ENCODE measurements around the gene KLF17.

KLF17 gene

GRCh38 chr1:44118682-44119081 is at the start of gene KLF17:
TSS of gene KLF17 (plus strand) at chr1:44118821. CDS start at chr1:44118908, 87 bp downstream.
- no peak for DNase-seq

DNA sequence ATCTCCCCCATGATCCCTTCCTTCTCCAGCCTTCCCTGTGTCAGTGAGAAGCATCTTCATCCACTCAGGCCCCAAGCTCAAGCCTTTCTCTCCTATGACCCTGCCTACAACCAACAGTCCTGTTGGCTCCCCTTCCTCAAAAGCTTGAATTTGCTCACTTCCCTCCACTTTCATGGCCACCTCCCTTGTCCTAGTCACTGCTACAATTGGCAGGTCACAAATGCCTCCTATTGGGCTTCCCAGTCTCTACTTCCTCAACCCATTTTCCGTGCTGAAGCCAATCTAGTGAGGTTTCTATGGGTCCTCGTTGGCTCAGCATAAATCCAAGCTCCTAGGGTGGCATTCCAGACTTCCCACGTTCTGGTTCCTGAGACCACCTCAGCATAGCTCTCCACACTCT is 47.2 kb upstream of the KLF17 start:
- no peak for DNase-seq

DNA sequence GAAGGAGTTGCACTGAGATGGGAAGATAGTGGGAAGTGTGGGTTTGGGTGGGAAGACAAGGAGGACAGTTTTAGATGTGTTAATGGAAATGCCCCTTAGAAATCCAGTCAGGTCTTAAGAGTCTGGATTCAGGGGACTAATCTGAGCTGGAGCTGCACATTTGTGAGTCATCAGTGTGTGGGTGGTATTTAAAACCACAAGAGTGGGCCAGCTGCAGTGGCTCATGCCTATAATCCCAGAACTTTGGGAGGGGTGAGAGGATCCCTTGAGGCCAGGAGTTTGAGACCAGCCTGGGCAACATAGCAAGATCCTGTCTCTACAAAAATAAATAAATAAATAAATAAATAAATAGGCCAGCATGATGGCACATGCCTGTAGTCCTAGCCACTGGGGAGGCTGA is 46.4 kb upstream of the KLF17 start:
- no peak for DNase-seq

DNA sequence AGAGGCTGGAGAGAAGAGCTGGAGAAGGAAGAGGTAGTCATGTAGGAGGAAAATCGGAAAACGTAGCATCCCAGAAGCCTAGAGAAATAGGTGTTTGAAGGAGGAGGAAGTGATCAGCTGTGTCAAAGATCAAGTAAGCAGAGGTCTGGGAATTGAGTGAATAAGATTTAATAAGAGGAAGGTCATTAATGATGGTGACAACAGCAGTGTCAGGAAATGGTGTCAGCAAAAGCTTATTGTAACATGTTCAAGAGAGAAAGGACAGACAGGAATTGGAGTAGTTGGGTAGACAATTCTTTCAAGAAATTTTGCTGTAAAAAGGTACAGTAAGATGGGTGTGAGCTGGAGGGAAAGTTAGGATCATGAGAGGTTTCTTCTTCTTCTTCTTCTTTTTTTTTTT is 45.8 kb upstream of the KLF17 start:
- no peak for DNase-seq

GRCh38 chr1:44073528-44073927 is 45.1 kb upstream of the KLF17 start:
- no peak for DNase-seq

GRCh38 chr1:44074415-44074814 is 44.2 kb upstream of the KLF17 start:
- no peak for DNase-seq

DNA sequence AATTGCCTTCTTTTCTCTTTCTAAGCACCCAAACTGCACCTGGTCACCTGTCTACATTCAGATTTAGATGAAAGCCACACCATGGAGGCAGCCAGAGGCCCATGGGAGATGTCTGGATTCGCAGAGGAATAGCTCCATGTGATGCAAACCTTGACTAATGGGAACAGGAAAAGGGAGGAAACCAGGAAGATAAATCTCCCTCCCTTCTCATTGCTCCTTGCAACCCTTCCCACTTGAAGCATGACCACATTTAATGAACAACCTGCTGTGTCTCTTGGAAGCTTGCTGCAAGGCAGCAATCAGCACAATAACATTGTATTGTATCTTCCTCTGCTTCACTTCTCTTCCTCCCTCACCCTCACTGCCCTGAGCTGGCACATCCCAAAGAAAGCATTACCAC is 42.6 kb upstream of the KLF17 start:
- DNase-seq: no peak

GRCh38 chr1:44077421-44077820 is 41.2 kb upstream of the KLF17 start:
- DNase-seq: no peak

DNA sequence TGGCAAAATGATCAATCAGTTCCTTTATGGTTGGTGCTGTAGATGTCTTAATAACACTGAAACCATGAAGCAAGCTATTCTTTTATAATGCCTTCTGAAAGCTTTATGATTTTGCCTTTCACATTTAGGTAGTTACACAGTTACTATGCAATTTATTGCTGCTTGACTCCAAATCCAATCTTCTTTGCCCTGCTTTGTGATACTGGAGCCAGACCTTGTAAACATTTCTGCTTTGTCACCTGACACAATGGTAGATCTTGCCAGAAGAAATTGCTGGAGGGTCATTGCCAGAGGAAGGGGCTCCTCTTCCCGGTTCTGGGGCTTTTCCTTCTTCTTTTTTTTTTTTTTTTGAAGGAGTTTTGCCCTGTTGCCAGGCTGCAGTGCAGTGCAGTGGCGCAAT is 40.5 kb upstream of the KLF17 start:
- no peak for DNase-seq

DNA sequence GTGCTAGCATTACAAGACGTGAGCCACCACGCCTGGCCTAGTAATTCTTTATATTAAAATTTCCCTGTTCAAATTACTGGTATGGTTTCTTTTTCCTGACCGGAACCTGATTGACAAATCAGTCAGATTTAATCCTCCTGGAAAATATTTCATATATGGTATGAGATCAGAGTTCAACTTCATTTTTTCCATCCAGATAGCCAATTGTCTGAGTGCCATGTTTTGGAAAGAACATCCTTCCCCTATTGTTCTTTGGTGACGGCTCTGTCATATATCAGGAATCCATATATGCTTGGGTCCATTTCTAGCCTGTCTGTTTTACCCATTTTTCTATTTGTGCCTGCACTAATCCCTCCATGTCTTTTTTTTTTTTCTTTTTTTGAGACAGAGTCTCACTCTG is 39.1 kb upstream of the KLF17 start:
- no peak for DNase-seq

- DNase-seq: no peak
These were observed 33.5 kb upstream of the KLF17 start for GRCh38 chr1:44084998-44085675.

DNA sequence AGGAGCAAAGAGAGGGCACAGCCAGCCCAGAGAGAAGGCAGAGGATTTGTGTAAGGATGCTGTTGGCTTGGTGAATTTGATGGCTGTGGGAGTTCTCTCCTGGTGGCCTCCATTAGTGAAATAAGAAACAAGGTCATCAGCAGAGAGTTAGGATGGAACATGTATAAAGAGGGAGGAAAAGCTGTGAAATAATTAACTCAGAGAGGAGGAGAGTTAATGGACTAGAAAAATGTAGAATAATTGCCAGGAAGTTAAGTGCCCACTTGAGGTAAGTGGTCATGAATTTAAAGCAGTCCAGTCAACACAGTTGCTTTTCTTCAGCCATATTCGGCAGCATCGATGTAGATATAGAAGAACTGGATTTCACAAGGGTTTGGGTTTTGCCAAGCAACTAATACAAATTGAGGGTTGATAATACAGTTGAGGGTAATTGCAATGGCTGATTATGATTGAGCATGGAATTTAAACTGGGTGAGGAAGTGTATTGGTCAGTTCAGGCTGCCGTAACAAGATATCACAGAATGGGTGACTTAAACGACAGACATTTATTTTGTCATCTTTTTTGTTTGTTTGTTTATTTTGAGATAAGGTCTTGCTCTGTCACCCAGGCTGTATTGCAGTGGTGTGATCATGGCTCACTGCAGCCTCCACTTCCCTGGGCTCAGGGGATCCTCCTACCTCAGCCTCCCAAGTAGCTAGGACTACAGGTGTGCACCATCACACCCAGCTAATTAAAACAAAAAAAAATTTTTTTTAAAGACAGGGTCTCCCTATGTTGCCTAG is 31.7 kb upstream of the KLF17 start:
- DNase-seq: no peak

- no peak for DNase-seq
These were observed 29.1 kb upstream of the KLF17 start for GRCh38 chr1:44089371-44090048.

GRCh38 chr1:44090429-44091252 is 28.0 kb upstream of the KLF17 start:
- DNase-seq: no peak

- DNase-seq: no peak
These were observed 24.6 kb upstream of the KLF17 start for GRCh38 chr1:44094047-44094446.

- no peak for DNase-seq
These were observed 18.3 kb upstream of the KLF17 start for GRCh38 chr1:44100183-44100868.

GRCh38 chr1:44101328-44101727 is 17.3 kb upstream of the KLF17 start:
- no peak for DNase-seq

DNA sequence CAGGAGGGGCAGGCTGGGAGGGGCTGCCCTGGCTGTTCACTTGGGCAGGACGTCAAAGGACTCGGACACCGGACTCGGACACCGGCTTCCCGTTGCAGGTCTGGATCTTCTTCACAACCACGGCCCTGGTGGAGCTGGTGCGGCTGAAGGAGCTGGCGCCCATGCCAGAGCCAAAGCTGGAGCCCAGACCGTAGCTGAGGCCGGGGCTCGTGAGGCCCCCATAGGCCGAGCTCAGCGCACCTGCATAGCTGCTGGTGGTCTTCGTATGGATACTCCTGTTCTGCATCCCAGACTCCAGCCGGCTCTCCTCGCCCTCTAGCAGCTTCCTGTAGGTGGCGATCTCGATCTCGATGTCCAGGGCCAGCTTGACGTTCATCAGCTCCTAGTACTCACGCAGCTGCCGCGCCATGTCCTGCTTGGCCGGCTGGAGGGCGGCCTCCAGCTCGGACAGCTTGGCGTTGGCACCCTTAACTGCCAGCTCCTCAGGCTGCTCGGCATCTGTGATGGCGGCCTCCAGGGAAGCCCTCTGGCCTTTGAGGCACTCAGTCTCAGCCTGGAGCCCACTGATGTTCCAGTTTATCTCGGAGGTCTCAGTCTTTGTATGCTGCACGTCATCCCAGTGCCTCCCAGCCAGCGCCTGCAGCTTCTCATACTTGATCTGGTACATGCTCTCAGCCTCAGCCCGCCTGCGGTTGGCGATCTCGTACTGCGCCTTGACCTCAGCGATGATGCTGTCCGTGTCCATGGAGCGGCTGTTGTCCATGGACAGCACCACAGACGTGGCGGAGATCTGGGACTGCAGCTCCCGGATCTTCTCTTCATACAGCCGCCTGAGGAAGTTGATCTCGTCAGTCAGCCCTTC is 15.1 kb upstream of the KLF17 start:
- no peak for DNase-seq

GRCh38 chr1:44105810-44106209 is 12.8 kb upstream of the KLF17 start:
- no peak for DNase-seq

DNA sequence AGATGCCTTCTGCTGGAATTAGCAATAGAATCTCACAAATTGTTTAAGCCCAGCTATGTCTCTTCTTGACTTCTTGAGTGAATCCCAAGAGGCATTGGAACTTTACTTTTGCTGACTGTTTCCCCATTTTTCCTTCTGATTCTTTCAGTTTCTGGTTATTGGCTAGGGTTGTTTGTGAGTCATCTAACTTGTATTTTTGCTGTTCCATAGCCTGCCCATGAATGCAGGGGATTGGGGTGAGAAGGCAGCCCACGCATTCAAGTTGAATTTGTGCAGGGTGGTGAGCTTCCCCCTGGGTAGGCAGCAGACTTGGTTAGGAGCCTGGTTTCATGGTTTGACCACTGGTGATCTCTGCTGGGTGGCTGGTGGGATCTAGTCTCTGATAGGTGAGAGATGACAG is 10.4 kb upstream of the KLF17 start:
- no peak for DNase-seq

DNA sequence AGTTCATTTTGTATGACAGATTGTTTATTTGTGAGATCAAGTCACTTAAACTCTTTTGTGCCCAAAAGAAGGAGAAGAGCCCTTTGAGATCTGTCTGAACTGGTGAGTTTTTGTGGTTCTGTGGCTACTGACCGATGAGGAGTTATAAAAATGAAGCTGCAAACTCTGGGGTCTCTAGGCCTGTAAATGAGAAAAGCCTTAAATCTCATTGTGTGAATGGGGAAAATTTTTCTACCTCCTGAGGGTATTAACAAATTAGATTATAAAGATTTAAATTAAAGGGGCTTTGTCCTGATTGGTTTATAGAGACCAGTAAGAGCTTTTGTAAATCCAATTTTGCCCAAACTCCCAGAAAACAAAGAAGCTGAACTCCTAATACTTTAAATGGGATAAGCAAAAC is 9.7 kb upstream of the KLF17 start:
- DNase-seq: no peak

- DNase-seq: no peak
These were observed 7.7 kb upstream of the KLF17 start for GRCh38 chr1:44110916-44111315.

Measured in activated CD4-positive, alpha-beta T cell treated with anti-CD3 and anti-CD28 coated beads, Interleukin-2, Interleukin-6, amounts not matched to agents 100 ng/mL and 50 ng/mL, durations not matched to agents 16 hours and 8 hours (primary cell).